ENCODE results near the gene PHACTR1. TPM values are rescaled to one million over a fixed set of nuclear protein-coding genes. Genes with fewer than 3 reads are reported as not detected.
"Not testable (repeated sequence)": the region's sequence is repeated elsewhere in the genome, so short reads cannot be mapped to it uniquely, and the experiment has no call there.

PHACTR1 gene
- total and polyA plus RNA-seq, 4 donors, result 18.1 to 49.0 (median 39.5) TPM

DNA sequence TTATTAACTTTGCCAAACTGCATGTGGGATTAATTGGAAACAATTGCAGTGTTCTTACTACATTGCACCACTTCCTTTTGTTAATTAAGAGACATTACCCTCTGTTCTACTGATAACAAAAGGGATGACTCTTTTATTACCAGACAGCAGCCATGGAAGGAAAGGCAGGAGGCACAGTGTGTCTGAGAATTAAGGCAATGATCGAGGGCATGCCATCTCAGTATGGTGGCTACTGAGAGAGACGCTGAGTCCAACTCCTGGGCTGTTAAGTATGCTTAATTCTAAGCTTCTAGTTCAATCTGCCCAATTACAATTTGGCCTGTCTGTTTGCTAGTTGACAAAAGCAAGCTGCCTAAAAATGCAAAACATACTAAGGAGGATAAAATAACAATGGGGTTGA lies 227.4 kb downstream of the PHACTR1 start:
- no peaks in the 10 kb centered on the region for H3K4me1 ChIP-seq (ENCODE audit: control insufficient read depth, insufficient read depth, low read length)
- 29% methylated on average over 1 of the region's 2 CpGs for WGBS (ENCODE audit: insufficient coverage)

GRCh38 chr6:12944528-12944927 lies 228.0 kb downstream of the PHACTR1 start:
- not testable (repeated sequence) for DNase-seq (ENCODE audit: low read depth in 4 of 6, low spot score in 6 of 6); H3K9me3 ChIP-seq (ENCODE audit: control insufficient read depth, insufficient read depth, low read length); H3K36me3 ChIP-seq (ENCODE audit: control insufficient read depth, insufficient read depth, low read length); H3K4me3 ChIP-seq (ENCODE audit: low read depth, low read length); H3K27me3 ChIP-seq (ENCODE audit: control insufficient read depth, insufficient read depth, low read length); H3K27ac ChIP-seq (ENCODE audit: low read depth, low read length); H3K4me1 ChIP-seq (ENCODE audit: control insufficient read depth, insufficient read depth, low read length)
- WGBS (ENCODE audit: insufficient coverage), result 100% methylated on average over 3 of the region's 16 CpGs

More for the DNA sequence above, 227.4 kb downstream of the PHACTR1 start:
- no peak overlapping the region for H3K27ac ChIP-seq (ENCODE audit: low read depth, low read length)
- no peaks in the 10 kb centered on the region for H3K9me3 ChIP-seq (ENCODE audit: control insufficient read depth, insufficient read depth, low read length)
- no peak overlapping the region for H3K4me3 ChIP-seq (ENCODE audit: low read depth, low read length)
- no peaks in the 10 kb centered on the region for H3K36me3 ChIP-seq (ENCODE audit: control insufficient read depth, insufficient read depth, low read length)
- peak in 1 of 6 donors; percentile 78 for DNase-seq (ENCODE audit: low read depth in 4 of 6, low spot score in 6 of 6)
- no peaks in the 10 kb centered on the region for H3K27me3 ChIP-seq (ENCODE audit: control insufficient read depth, insufficient read depth, low read length)

DNA sequence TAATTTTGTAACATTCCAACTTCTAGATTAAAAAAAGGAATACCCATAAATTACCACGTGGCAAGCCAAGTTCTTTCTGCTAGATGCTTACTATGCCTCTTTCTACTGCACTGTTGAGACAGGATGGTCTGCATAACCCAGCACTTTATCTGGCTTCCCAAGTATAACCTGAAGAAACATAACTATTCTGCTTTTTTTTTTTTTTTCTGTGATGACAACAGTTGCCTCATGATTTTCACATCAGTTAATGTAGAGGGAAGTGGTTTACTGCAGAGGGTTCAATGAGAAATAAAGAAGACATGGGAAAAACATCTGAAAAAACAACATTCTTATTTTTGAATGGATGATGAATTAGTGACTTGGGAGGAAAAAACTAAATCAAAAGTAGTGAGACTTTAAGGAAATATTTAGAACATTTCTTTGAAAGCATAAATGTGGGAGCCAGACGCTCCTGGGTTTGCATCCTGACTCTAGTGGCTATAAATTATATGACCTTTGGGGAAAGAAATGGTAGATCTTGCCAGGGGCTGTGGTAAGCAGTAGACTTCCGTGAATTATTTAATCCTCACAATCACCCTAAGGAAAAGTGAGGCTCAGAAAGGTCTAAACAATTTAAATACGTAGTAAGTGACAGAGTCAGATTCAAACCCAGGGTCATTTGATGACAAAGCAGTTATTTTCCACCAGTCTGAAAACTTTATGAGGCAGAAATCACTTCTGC lies 230.7 kb downstream of the PHACTR1 start:
- no peaks in the 10 kb centered on the region for H3K27me3 ChIP-seq (ENCODE audit: control insufficient read depth, insufficient read depth, low read length)
- H3K4me1 ChIP-seq (ENCODE audit: control insufficient read depth, insufficient read depth, low read length), result peaks cover 7% of the 10 kb centered on the region
- WGBS (ENCODE audit: insufficient coverage), result no CpG with 5 or more reads among the region's 4 CpGs
- H3K9me3 ChIP-seq (ENCODE audit: control insufficient read depth, insufficient read depth, low read length), result no peaks in the 10 kb centered on the region
- H3K27ac ChIP-seq (ENCODE audit: low read depth, low read length), result no peak overlapping the region
- no peak overlapping the region for H3K4me3 ChIP-seq (ENCODE audit: low read depth, low read length)
- DNase-seq (ENCODE audit: low read depth in 4 of 6, low spot score in 6 of 6), result no peak
- H3K36me3 ChIP-seq (ENCODE audit: control insufficient read depth, insufficient read depth, low read length), result no peaks in the 10 kb centered on the region

- WGBS (ENCODE audit: insufficient coverage), result no CpG with 5 or more reads among the region's 1 CpG
- no peak for DNase-seq (ENCODE audit: low read depth in 4 of 6, low spot score in 6 of 6)
- Histone ChIP-seq H3K36me3 (ENCODE audit: control insufficient read depth, insufficient read depth, low read length) (no peaks in the 10 kb centered on the region), H3K4me1 (ENCODE audit: control insufficient read depth, insufficient read depth, low read length) (peaks cover 7% of the 10 kb centered on the region), H3K9me3 (ENCODE audit: control insufficient read depth, insufficient read depth, low read length) (no peaks in the 10 kb centered on the region), H3K4me3 (ENCODE audit: low read depth, low read length) (no peak overlapping the region), H3K27me3 (ENCODE audit: control insufficient read depth, insufficient read depth, low read length) (no peaks in the 10 kb centered on the region), H3K27ac (ENCODE audit: low read depth, low read length) (no peak overlapping the region)
Observed at GRCh38 chr6:12947967-12948366, 231.4 kb downstream of the PHACTR1 start.

GRCh38 chr6:12950976-12951375 lies 234.4 kb downstream of the PHACTR1 start:
- Histone ChIP-seq H3K9me3 (ENCODE audit: control insufficient read depth, insufficient read depth, low read length) (no peaks in the 10 kb centered on the region), H3K36me3 (ENCODE audit: control insufficient read depth, insufficient read depth, low read length) (no peaks in the 10 kb centered on the region), H3K4me1 (ENCODE audit: control insufficient read depth, insufficient read depth, low read length) (peaks cover 7% of the 10 kb centered on the region), H3K27ac (ENCODE audit: low read depth, low read length) (no peak overlapping the region), H3K4me3 (ENCODE audit: low read depth, low read length) (no peak overlapping the region), H3K27me3 (ENCODE audit: control insufficient read depth, insufficient read depth, low read length) (no peaks in the 10 kb centered on the region)
- WGBS (ENCODE audit: insufficient coverage), result 93% methylated on average over 2 of the region's 5 CpGs
- peak in 1 of 6 donors; percentile 74 for DNase-seq (ENCODE audit: low read depth in 4 of 6, low spot score in 6 of 6)

- no peak for DNase-seq (ENCODE audit: low read depth in 4 of 6, low spot score in 6 of 6)
- H3K36me3 ChIP-seq (ENCODE audit: control insufficient read depth, insufficient read depth, low read length), result no peaks in the 10 kb centered on the region
- no peak overlapping the region for H3K4me3 ChIP-seq (ENCODE audit: low read depth, low read length)
- H3K27ac ChIP-seq (ENCODE audit: low read depth, low read length), result no peak overlapping the region
- no peaks in the 10 kb centered on the region for H3K9me3 ChIP-seq (ENCODE audit: control insufficient read depth, insufficient read depth, low read length)
- H3K27me3 ChIP-seq (ENCODE audit: control insufficient read depth, insufficient read depth, low read length), result no peaks in the 10 kb centered on the region
- H3K4me1 ChIP-seq (ENCODE audit: control insufficient read depth, insufficient read depth, low read length), result peaks cover 7% of the 10 kb centered on the region
Observed at GRCh38 chr6:12951415-12951814, 234.8 kb downstream of the PHACTR1 start.

GRCh38 chr6:12952318-12952717 lies 235.8 kb downstream of the PHACTR1 start:
- H3K27ac ChIP-seq (ENCODE audit: low read depth, low read length), result no peak overlapping the region
- no peaks in the 10 kb centered on the region for H3K9me3 ChIP-seq (ENCODE audit: control insufficient read depth, insufficient read depth, low read length)
- H3K4me1 ChIP-seq (ENCODE audit: control insufficient read depth, insufficient read depth, low read length), result peaks cover 10% of the 10 kb centered on the region
- 0% methylated on average over 1 of the region's 4 CpGs for WGBS (ENCODE audit: insufficient coverage)
- no peaks in the 10 kb centered on the region for H3K27me3 ChIP-seq (ENCODE audit: control insufficient read depth, insufficient read depth, low read length)
- DNase-seq (ENCODE audit: low read depth in 4 of 6, low spot score in 6 of 6), result peak in 1 of 6 donors; percentile 49
- H3K4me3 ChIP-seq (ENCODE audit: low read depth, low read length), result no peak overlapping the region
- H3K36me3 ChIP-seq (ENCODE audit: control insufficient read depth, insufficient read depth, low read length), result no peaks in the 10 kb centered on the region

GRCh38 chr6:12955956-12956355 lies 239.4 kb downstream of the PHACTR1 start:
- Histone ChIP-seq H3K9me3 (ENCODE audit: control insufficient read depth, insufficient read depth, low read length) (no peaks in the 10 kb centered on the region), H3K36me3 (ENCODE audit: control insufficient read depth, insufficient read depth, low read length) (no peaks in the 10 kb centered on the region), H3K27me3 (ENCODE audit: control insufficient read depth, insufficient read depth, low read length) (no peaks in the 10 kb centered on the region), H3K27ac (ENCODE audit: low read depth, low read length) (no peak overlapping the region), H3K4me3 (ENCODE audit: low read depth, low read length) (no peak overlapping the region), H3K4me1 (ENCODE audit: control insufficient read depth, insufficient read depth, low read length) (peaks cover 21% of the 10 kb centered on the region)
- WGBS (ENCODE audit: insufficient coverage), result no CpG with 5 or more reads among the region's 5 CpGs
- no peak for DNase-seq (ENCODE audit: low read depth in 4 of 6, low spot score in 6 of 6)

DNA sequence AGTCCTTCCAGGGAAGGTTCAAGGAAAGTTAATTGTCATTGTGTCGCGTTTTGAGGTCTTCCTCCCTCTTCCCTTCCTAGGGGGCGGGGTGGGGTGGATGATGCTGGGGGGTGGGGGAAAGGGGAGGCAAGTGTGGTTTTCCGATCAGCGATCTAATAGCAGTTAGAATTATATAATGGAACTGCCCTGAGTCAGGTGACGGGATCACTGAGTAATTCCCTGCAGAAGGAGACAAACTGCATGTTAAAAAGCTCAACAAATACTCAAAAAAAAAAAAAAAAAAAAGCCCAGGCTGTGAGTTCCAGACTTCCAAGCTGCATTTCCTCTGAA lies 240.4 kb downstream of the PHACTR1 start:
- Histone ChIP-seq H3K27me3 (ENCODE audit: control insufficient read depth, insufficient read depth, low read length) (no peaks in the 10 kb centered on the region), H3K4me3 (ENCODE audit: low read depth, low read length) (peak overlapping the region; percentile 67), H3K27ac (ENCODE audit: low read depth, low read length) (peak overlapping the region; percentile 85), H3K4me1 (ENCODE audit: control insufficient read depth, insufficient read depth, low read length) (peaks cover 15% of the 10 kb centered on the region), H3K36me3 (ENCODE audit: control insufficient read depth, insufficient read depth, low read length) (no peaks in the 10 kb centered on the region), H3K9me3 (ENCODE audit: control insufficient read depth, insufficient read depth, low read length) (no peaks in the 10 kb centered on the region)
- no CpG with 5 or more reads among the region's 6 CpGs for WGBS (ENCODE audit: insufficient coverage)
- DNase-seq (ENCODE audit: low read depth in 4 of 6, low spot score in 6 of 6), result no peak

- no peaks in the 10 kb centered on the region for H3K9me3 ChIP-seq (ENCODE audit: control insufficient read depth, insufficient read depth, low read length)
- 6% methylated on average over 20 of the region's 24 CpGs for WGBS (ENCODE audit: insufficient coverage)
- H3K27ac ChIP-seq (ENCODE audit: low read depth, low read length), result peak overlapping the region; percentile 85
- H3K36me3 ChIP-seq (ENCODE audit: control insufficient read depth, insufficient read depth, low read length), result no peaks in the 10 kb centered on the region
- DNase-seq (ENCODE audit: low read depth in 4 of 6, low spot score in 6 of 6), result peak; percentile 51 to 88 (median 68)
- H3K4me1 ChIP-seq (ENCODE audit: control insufficient read depth, insufficient read depth, low read length), result peaks cover 14% of the 10 kb centered on the region
- peak overlapping the region; percentile 67 for H3K4me3 ChIP-seq (ENCODE audit: low read depth, low read length)
- H3K27me3 ChIP-seq (ENCODE audit: control insufficient read depth, insufficient read depth, low read length), result no peaks in the 10 kb centered on the region
Observed at GRCh38 chr6:12957321-12958051, 240.9 kb downstream of the PHACTR1 start.

All from spinal cord (tissue), 10 donors.